ENCODE results near the gene RNH1. TPM values are rescaled to one million over a fixed set of nuclear protein-coding genes. Genes with fewer than 3 reads are reported as not detected.

The RNH1 gene
- total RNA-seq, 1 experiment from 2014 or later, result 60.0 TPM

- Histone ChIP-seq H4K5ac (ENCODE audit: insufficient read length, low read depth, low read length) (no peak overlapping the region), H3K27me3 (ENCODE audit: insufficient read depth, low read length) (no peaks in the 10 kb centered on the region), H4K91ac (ENCODE audit: insufficient read length, low read depth, low read length) (no peak overlapping the region), H3K23ac (ENCODE audit: insufficient read length, low read depth, low read length) (no peak overlapping the region), H3K4me2 (ENCODE audit: insufficient read depth, insufficient read length, low read length) (no peak overlapping the region), H3K18ac (ENCODE audit: insufficient read length, low read depth, low read length) (no peak overlapping the region), H3K23me2 (ENCODE audit: insufficient read length, low read depth, low read length, poor library complexity, severe bottlenecking) (peaks cover 7% of the 10 kb centered on the region), H2BK20ac (ENCODE audit: low read depth, low read length, poor library complexity, severe bottlenecking) (no peak overlapping the region), H2AFZ (ENCODE audit: low read length) (no peak overlapping the region), H3K4ac (ENCODE audit: low read depth, low read length) (no peak overlapping the region), H2BK12ac (ENCODE audit: insufficient read length, low read depth, low read length) (no peak overlapping the region), H3K4me1 (ENCODE audit: insufficient read depth, low read length) (no peaks in the 10 kb centered on the region), H3K9me3 (ENCODE audit: control insufficient read depth, low read depth, low read length) (no peaks in the 10 kb centered on the region), H3K27ac (ENCODE audit: insufficient read length, low read depth, low read length) (no peak overlapping the region), H3K79me1 (ENCODE audit: insufficient read depth, low read depth, low read length, poor library complexity, severe bottlenecking) (peaks cover 7% of the 10 kb centered on the region), H2BK120ac (ENCODE audit: low read depth, low read length, poor library complexity, severe bottlenecking) (no peak overlapping the region), H3K14ac (ENCODE audit: insufficient read depth, low read length) (no peak overlapping the region), H3K56ac (ENCODE audit: insufficient read length, low read depth, low read length) (no peak overlapping the region), H2BK15ac (ENCODE audit: low read depth, low read length) (no peak overlapping the region), H4K20me1 (ENCODE audit: control insufficient read depth, insufficient read depth, insufficient read length) (no peaks in the 10 kb centered on the region), H2BK5ac (ENCODE audit: insufficient read length, low read length) (no peak overlapping the region), H4K8ac (replicated peaks; ENCODE audit: insufficient read length, low read depth, low read length) (no peak overlapping the region), H3T11ph (ENCODE audit: low read length) (no peak overlapping the region), H3K9ac (ENCODE audit: extremely low read depth, insufficient read length, low read length) (no peak overlapping the region), H3K79me2 (ENCODE audit: insufficient read depth, low read length) (peaks cover 13% of the 10 kb centered on the region; the same call in 1 of the 2 replicates), H2AK5ac (ENCODE audit: insufficient read length, low read length) (no peak overlapping the region)
- WGBS (ENCODE audit: extremely low coverage, insufficient read length, low lambda C conversion rate), result no CpG with 5 or more reads among the region's 19 CpGs
- peaks cover 0 to 2% of the 10 kb centered on the region in 2 experiments; a peak in 2 of 5 replicates for H3K9me3 Mint-ChIP-seq
- H3K4me3 Mint-ChIP-seq, result peak overlapping the region; percentile 21 to 57; a peak in 2 of 5 replicates
- H3K27me3 Mint-ChIP-seq (ENCODE audit: low read depth), result no peaks in the 10 kb centered on the region
- TF ChIP-seq CTCF (conservative IDR thresholded peaks at IDR 0.05), result no peak
- peak overlapping the region in 2 of 3 experiments; percentile 44 to 55; a peak in 1 of 7 replicates for H3K27ac Mint-ChIP-seq
- H3K4me1 Mint-ChIP-seq, result peaks cover 46 to 47% of the 10 kb centered on the region in 2 experiments
- peaks cover 14 to 46% (median 40%) of the 10 kb centered on the region in 3 experiments; a peak in 6 of 7 replicates for H3K36me3 Mint-ChIP-seq (ENCODE audit: insufficient read depth in 1 of 3, low read depth in 3 of 3)
- DNase-seq, result no peak
Measured at GRCh38 chr11:452916-453527, 54.0 kb downstream of the RNH1 start.
